ENCODE measurements around the gene EI24.
"Not testable (repeated sequence)": the region's sequence is repeated elsewhere in the genome, so short reads cannot be mapped to it uniquely, and the experiment has no call there.

EI24 gene

DNA sequence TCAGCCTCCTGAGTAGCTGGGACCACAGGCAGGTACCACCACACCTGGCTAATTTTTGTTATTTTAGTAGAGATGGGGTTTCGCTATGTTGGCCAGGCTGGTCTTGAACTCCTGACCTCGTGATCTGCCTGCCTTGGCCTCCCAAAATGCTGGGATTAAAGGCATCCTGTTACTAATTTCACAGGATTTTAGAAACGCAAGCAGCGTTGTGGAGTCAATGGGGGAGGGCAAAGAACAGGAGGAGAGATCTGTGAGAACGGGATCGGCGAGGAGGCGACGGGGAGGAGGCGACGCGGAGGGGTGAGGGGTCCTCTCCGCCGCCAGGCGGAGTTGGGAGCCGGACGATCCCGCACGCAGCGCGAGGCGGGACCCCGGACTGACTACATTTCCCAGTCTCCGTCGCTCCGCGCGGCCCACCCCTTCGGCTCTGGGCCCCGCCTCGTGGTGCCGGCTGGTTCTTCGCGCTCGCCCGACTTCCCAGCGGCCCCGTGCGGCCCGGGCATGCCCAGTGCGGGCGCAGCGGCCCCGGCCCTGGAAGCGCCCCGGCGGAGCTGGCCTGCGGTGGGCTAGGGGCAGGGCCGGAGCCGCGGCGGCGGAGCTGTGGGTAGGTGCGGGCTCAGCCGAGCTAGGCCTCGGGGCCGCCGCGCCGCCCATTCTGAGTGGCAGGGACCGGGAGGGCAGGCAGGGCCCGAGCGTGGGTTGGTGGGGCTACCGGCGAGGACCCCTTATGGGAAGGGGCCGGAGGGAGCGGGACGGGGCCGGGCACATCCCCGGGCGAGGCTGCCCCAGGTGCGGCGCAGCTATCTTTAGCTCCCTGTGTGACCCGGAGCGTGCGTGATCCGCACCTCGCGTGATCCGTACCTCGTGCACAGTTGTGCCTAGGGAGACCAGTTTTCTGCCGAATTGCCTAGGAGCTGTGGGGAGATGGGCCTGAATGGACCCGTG, at the start of gene EI24:
EI24 (plus strand) TSS at position 508 of the 945 bp plus-strand sequence. CDS start 3,051 bp downstream, outside the sequence.
- peak; percentile 97 for DNase-seq

DNA sequence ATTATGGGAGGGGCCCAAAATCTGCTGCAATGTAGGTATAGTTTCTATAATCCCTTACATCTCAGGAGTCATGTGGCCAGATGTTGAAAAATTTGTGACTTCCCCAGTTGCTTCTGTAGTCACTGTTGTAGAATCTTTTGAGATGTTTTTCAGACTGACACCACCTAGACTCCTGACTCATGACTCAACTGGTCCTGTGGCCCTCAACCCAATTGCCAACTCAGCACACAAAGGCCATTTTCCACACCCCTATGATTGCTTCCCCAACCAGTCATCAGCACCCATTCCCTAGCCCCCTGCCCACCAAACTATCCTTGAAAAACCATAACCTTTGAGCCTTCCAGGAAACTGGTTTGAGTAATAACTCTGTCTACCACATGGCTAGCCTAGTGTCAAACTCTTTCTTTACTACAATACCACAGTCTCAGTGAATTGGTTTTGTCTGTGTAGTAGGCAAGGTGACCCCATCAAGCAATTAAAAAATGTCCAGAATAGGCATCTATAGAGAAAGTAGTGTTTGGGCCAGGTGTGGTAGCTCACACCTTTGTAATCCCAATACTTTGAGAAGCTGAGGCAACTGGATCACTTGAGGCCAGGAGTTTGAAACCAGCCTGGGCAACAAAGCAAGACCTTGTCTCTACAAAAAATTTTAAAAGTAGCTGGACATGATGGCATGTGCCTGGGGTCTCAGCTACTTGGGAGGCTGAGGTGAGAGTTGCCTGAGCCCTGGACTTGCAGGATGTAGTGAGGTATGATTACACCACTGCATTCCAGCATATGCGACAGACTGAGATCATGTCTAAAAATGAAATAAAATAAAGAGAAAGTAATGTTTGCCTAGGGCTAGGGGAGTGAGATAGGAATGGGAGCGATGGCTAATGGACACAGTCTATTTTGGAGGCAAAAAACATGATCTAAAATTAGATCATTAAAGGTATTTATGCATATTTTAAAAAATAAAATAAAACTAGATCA, 49.1 kb upstream of the EI24 start:
- no peak for DNase-seq

DNA sequence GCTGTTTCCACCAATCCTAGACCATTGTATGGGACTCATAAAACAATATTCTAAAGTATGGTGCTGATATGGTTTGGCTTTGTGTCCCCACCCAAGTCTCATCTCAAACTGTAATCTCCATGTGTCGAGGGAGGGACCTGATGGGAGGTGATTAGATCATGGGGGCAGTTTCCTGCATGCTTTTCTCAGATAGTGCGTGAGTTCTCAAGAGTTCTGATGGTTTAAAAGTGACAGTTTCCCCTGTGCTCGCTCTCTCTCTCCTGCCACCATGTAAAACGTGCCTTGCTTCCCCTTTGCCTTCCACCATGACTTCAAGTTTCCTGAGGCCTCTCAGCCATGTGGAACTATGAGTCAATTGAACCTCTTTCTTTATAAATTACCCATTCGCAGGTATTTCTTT, 44.0 kb upstream of the EI24 start:
- no peak for DNase-seq

DNA sequence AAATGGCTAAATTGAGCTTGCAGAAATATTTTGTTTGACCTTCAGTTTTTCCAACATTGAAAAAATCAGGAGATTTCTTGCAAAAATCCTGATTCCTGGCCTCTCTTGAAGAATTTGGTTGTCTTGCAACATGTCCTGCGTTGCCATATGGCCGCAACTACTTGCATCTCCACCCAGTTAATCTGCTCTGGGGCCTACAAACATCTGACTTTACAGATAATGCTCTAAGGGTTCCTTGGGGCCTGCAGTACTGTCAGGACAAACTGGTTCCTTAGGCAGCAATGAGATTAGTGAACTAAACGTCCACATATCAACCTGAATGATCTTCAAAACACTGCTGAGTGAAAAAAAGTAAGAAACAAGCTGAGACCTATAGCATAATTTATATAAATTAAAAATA, 36.6 kb upstream of the EI24 start:
- DNase-seq: no peak

DNA sequence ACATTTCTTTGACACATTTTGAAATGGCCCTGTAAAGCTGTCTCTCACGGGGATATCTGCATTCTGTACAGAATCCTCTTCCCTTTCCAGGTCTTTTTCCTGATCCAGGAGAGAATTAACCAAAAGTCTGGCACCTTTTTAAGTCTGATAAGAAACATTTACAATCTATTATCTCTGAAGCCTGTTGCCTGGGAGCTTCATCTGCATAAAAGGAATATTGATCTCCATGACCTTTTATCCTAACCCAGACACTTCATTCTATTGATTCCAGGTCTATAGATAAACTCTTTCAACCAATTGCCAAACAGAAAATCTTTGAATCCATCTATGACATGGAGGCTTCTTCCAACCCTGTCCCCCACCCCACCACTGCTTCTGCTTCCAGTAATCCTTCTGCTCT, 33.7 kb upstream of the EI24 start:
- DNase-seq: no peak

DNA sequence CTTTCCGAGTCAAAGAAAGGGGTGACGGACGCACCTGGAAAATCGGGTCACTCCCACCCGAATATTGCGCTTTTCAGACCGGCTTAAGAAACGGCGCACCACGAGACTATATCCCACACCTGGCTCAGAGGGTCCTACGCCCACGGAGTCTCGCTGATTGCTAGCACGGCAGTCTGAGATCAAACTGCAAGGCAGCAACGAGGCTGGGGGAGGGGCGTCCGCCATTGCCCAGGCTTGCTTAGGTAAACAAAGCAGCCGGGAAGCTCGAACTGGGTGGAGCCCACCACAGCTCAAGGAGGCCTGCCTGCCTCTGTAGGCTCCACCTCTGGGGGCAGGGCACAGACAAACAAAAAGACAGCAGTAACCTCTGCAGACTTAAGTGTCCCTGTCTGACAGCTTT, 32.4 kb upstream of the EI24 start:
- DNase-seq: not testable (repeated sequence)

DNA sequence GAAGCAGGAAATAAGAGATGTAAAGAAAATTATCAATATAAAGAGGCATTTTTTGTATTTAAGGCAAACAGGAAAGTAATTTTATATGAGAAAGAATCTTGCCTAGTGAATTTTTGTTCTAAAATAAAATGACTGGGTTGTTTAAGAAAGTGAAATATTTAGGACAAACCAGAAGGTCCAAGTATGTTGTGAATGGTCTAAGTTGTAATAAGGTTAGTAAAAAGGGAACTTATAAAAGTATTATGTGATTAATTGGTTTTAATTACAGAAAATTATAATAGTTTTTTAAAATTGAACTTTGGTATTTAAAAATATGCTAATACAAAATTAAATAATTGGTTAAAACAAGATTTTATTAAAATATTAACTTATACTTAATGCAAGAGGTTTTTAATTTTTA, 26.6 kb upstream of the EI24 start:
- no peak for DNase-seq

DNA sequence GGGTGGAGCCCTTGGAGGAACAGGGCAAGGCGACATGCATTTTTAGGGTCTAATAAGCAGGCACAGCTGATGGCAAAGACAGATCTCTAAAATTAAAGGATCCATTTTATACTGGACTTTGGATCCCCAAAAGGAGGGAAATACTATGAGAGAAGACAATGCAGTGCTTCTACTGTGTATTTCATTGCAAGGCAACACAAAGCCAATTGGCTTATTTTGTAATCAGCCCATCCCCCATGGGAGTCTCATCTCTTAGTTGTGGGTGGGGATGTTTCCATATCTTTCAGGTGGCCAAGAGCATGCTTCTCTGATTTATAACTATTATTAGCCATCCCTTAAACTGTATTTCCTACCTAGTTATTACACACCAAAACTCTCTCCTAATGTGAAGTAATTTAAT, 18.5 kb upstream of the EI24 start:
- no peak for DNase-seq

DNA sequence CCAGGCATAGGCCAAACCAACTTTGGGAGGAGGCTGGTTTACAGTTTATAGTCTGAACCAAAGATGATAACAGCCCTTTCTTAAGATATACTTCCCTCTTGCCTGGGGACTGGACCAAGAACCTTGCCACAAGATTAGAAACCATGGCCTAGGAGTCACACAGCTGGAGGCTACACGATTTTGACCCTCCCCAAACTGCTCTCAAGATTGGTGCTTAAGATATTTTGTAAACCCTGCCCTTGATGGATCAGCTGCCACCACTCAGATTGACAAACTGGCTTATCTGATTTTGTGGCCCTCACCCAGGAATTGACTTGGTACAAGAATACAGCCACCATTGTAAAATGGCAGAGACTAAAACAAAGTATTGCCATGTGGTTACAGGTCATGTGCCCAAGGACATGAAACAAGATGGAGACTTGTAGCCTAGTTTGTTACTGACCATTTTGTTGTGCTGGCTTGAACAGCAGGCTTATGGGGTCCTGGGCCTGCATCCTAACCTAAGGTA, 17.4 kb upstream of the EI24 start:
- DNase-seq: no peak

DNA sequence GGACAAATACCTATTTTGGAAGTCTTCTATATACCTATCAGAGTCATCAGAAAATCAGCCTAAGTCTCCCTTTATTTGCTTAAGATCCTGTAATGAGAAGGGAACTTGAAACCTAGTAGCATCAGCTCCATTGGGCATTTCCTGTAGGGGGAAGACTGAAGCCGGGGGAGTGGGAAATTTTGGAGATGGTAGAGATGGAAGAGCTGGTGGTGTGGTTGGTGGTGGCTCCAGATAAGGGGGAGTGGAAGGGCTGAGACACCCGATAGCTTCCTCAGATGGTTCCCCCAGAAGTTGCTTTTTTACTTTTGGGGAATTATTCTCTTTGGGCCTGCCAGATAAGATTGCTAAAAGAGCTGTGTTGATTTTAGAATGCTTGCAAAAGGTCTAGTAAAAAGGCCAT, 16.4 kb upstream of the EI24 start:
- DNase-seq: no peak

DNA sequence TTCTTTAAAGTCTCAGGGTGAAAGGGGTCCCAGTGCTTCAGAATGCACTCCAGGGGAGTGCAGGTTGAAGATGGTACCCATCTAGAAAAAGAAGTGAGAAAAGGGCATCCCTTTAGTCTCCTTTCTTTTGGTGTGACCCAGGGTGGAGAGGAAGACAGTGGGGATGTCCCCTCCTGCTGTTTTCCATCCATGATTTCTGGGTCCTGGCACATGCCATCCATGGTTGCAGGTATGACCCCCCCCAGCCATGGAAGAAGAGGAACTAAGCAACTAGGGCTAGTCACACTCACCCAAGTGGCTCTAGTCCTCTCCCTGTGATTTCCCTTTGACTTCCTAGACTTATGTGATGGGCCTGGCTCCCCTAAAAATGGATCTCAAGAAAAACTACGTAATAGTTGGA, 15.9 kb upstream of the EI24 start:
- DNase-seq: no peak

DNA sequence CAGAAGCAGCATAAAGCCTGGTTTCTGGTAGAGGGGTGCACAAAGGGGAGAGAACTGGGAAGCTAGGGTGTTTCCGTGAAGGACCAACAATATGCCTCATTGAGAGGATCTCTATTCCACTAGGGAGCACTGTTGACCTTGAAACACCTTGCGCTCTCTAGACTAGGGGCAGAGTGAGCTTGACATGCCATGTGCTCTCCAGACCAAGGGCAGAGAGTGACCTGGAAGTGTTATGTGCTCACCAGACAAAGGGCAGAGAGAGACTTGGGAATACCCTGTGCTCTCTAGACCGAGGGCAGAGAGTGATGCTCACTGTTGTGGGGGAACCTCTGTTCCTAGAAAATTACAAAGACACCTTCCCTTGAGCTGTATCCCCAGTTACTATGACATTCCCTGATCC, 15.2 kb upstream of the EI24 start:
- DNase-seq: no peak

DNA sequence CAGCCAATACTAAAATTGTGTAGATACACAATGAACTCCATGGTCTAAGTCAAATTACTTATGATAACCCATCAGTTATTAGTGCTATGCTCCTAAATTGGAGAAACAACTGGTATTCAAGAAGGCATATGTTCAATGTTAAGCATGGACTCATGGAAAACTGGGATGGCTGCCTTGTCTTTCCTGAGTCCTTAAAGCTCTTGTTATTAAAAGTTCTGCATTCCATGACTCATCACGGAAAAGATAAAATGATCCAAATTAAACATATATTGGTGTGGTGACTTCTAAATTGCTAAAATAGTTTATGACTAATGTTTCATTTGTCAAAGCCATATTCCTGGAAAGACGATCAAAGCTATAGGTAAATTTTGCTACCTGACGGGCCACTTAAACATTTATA, 9.4 kb upstream of the EI24 start:
- DNase-seq: no peak

DNA sequence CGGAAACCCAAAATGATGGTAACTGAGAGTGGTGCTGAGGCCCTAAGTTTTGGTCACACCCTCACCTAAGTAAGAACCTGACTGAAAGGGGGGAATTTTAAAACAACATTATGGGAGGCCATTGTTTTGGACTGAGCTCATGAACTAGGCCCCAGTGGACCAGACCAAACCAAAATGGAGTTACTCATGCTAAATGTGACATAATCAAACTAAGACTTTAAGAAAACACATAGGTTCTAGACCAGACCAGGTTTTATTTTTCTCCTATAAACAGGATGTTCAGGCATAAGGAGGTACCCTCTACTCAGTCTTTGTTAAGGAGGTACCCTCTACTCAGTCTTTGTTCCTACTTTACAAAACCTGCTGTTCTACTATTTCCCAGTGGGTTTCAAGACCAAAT, 7.4 kb upstream of the EI24 start:
- no peak for DNase-seq

DNA sequence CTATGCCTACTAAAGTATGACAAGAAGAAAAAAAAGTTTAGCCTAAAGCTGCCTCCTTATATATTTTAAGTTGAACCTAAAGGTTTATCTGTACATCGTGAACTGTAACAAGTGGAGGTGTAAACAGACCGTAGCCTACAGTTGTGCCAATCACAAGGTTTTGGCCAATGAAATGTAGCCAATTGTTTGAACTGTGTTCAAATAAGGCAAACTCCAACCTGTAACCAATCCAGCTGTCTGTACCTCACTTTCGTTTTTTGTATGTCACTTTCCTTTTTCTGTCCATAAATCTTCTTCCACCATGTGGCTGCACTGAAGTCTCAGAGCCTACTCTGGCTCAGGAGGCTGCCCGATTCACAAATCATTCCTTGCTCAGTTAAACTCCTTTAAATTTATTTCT, 6.8 kb upstream of the EI24 start:
- DNase-seq: no peak

DNA sequence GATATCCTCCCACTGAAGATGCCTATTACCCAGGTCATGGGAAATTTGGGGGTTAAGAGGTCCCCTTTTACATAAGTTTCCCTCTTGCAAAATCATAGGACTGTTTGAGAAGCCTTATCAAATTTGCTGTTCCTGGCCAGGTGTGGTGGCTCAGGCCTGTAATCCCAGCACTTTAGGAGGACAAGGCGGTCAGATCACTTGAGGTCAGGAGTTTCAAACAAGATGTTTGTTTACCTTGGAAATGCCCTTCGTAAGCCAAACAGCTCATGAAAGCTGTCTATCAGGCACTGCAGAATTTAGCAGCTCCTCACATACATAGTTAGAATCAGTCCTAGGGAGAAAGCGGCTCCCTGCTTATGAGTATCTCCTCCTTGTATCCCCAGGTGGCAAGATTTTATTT, 4.9 kb upstream of the EI24 start:
- DNase-seq: no peak

DNA sequence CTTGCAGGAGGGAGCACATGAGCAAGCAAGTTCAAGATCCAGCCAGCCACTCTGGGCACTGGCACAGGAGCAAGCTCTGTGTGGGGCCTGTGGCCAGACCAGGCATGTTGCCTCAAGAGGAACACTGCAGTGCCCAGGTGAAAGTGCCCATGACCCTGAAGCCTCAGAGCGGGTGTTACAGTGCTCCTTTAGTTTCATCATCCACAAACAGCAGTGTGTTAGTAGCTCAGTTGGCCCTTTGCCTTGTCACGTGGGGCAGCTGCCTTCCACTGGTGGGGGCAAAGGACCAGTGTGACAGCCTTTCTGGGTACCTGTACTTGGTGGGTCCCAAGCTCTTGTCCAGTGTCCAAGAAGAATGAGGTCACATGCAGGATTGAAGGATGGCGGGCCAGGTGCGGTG, 3.0 kb upstream of the EI24 start:
- no peak for DNase-seq

DNA sequence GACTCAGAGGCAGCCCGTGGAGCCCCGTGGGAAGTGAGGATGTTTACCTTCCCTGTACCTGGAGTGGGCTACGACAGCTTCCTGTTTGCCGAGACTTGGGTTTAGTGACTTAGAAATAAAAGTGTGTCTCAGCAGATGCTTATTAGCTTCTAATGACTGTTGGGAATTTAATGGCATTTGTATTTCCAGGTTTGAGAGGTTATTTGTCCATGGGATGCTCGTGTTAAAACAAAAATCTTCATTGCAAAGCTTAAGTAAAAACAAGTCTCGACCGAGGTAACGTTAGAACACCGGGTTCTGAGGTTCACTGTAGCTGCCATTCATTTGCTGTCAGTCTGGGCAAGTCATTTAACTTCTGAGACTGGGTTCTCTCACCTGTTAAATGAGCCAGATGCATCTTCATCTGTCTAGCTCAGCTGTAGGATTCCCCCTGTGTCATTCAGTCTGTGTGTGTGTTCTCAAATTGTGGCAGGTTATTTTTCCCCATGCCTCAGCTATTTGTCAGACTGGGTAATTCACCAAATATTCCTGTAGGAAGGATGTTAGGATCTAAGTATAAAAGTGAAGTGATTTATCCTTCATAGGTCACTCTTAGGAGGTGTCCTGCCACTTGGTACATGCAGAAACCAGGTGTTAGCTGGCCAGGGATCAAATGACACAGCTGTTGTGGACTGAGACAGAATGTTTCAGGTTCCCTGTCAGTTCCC, 791 bp downstream of the EI24 start:
- peak; percentile 54 for DNase-seq

DNA sequence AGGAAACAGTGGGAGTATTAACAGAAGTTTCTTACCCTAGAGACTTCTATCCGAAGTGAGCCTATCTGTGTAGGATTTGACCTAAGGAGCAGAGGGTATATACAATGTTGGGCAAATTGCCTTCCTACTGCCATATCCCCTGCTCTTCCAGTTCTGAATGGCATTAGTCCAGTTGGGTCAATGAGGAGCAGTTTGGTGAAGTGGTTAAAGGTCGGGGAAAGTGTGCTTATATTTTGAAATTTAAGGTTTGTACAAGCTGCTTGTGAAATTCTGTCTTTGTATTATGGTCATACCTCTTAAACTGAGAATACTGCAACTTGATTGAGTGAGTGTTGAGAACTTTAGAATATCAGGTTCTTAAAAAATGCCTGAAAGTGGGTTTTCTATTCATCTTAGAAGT, 1.7 kb downstream of the EI24 start:
- DNase-seq: no peak

DNA sequence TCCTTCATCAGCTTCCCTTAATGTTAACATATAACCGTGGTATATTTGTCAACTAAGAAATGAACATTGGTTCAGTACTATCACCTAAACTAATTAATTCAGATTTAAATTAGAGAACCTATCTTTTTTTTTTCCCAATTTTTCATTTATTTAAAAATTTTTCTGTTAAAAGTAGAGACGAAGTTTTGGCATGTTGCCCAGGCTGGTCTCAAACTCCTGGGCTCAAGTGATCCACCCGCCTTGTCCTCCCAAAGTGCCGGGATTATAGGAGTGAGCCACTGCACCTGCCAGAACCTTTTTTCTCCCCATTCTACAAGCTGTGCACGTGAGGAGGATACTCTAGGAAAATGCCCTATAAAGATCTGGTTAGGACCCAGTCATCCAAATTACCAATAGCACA, 3.6 kb downstream of the EI24 start:
- no peak for DNase-seq

DNA sequence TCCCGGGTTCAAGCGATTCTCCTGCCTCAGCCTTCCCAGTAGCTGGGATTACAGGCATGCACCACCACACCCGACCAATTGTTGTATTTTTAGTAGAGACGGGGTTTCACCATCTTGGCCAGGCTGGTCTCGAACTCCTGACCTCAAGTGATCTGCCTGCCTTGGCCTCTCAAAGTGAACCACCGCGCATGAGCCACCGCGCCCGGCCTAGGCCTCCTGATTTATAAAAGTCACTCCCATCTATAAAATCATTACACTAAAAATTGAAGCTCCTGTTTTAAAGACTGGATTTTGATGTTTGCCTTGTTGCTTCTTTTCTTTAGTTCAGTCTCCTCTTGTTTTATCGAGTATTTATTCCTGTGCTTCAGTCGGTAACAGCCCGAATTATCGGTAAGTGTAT, 7.9 kb downstream of the EI24 start:
- DNase-seq: not testable (repeated sequence)

DNA sequence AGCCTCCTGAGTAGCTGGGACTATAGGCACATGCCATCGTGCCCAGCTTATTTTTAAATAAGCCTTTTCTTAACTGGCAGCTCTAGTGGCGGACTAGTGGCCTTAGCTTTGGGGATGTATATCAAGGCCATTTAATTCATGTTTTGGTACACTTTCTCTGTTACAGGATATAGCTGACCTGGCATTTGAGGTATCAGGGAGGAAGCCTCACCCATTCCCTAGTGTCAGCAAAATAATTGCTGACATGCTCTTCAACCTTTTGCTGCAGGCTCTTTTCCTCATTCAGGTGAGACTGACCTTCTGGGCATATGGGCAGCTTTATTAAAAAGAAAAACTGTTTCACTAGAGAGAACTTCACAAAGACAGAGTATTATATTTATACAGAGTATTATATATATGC, 9.5 kb downstream of the EI24 start:
- no peak for DNase-seq

DNA sequence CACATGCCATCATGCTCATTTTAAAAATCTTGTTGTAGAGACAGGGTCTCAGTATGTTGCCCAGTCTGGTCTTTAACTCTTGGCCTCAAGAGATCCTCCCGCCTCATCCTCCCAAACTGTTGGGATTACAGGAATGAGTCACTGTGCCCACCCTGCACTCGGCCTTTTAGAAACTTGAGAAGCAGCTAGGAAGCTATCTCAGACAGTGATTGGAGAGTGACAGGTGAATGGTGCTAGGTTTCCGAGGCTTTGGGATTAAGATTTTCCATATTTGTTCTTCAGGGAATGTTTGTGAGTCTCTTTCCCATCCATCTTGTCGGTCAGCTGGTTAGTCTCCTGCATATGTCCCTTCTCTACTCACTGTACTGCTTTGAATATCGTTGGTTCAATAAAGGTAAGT, 10.5 kb downstream of the EI24 start:
- no peak for DNase-seq
